ENCODE data around the gene PCK2. TPM values are rescaled to one million over a fixed set of nuclear protein-coding genes. Genes with fewer than 3 reads are reported as not detected.

Gene PCK2
- total and polyA plus RNA-seq, 2 of the 8 experiments (the other 6 are each of a cell fraction or from before 2014, with no cell fraction given): 81.9 to 115 TPM

DNA sequence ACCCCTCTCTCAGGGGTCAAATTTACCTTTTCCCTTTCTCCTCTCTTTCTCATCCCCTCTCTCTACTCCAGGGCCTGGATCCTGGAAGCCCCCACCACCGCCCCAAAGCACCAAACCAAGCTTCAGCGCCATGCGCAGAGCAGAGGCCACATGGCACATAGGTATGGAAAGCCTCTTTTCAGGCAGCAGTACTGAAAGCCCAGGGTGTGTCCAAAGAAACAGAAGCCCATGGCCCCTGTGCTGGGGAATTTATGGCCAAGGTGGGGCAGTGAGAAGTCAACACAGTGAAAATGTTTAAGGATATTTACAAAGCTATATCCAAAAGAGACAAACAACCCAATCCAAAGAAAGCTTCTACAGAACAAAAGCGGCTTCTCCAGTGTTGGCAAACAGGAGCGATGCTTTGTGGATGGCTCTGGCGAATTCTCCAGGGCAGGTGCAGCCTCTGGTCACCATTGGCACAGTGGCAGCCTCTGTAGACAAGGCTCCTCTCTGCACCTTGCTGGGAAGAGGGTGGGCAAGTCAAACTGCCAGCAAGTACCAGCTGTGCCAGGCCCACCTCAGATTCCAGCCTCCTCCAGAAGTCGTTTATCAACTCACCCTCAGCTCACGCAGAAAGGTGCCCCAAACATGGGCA lies 27.5 kb upstream of the PCK2 start:
- FAIRE-seq: no peak
- ChIA-PET POLR2A (ENCODE audit: partially characterized antibody) (interaction anchor here (1.0 to 27.2 kb wide), 5 partner anchors 10 to 33 kb away, joined by 3 to 626 read pairs (median 6); partner anchors contain the start of genes CARMIL3 and PCK2), CTCF (ENCODE audit: partially characterized antibody) (interaction anchor here (0.8 to 23.8 kb wide), 9 partner anchors 9 to 114 kb away, joined by 3 to 316 read pairs (median 3); partner anchors contain the start of gene PCK2)
- DNase-seq (ENCODE audit: low read depth in 1 of 2, low spot score in 2 of 2): no peak
- Histone ChIP-seq H3K36me3 (ENCODE audit: control insufficient read depth in 2 of 4, insufficient read depth in 4 of 4, low read length in 3 of 4) (no peaks in the 10 kb centered on the region), H4K20me1 (replicated peaks in 1 of 2; ENCODE audit: control insufficient read depth in 1 of 2, insufficient read depth in 2 of 2, low read length in 2 of 2) (no peaks in the 10 kb centered on the region), H3K4me1 (replicated peaks in 1 of 4; ENCODE audit: control insufficient read depth in 3 of 4, insufficient read depth in 4 of 4, low read length in 3 of 4) (no peaks in the 10 kb centered on the region), H2BK5ac (ENCODE audit: low read depth, low read length) (no peak overlapping the region), H2AK5ac (ENCODE audit: low read depth, low read length) (no peak overlapping the region), H3K4me2 (ENCODE audit: insufficient read depth in 1 of 2, low read depth in 2 of 2, low read length in 2 of 2) (no peak overlapping the region), H2BK15ac (ENCODE audit: low read length) (no peak overlapping the region), H3K4ac (replicated peaks; ENCODE audit: insufficient read length, low read depth, low read length) (no peak overlapping the region), H2BK120ac (replicated peaks; ENCODE audit: low read depth, low read length) (no peak overlapping the region), H3K9ac (replicated peaks in 1 of 4; ENCODE audit: extremely low read depth in 1 of 4, low read depth in 3 of 4, low read length in 3 of 4) (no peak overlapping the region), H3K56ac (replicated peaks; ENCODE audit: insufficient read length, low read depth, low read length) (no peak overlapping the region), H3K79me2 (ENCODE audit: control insufficient read depth in 1 of 2, insufficient read depth in 2 of 2, low read length in 2 of 2) (no peaks in the 10 kb centered on the region), H3K23me2 (ENCODE audit: low read depth, low read length) (no peaks in the 10 kb centered on the region), H3K27ac (ENCODE audit: low read depth, low read length) (no peak overlapping the region), H4K91ac (replicated peaks; ENCODE audit: insufficient read length, low read length) (no peak overlapping the region), H3K14ac (ENCODE audit: insufficient read length) (no peak overlapping the region), H2BK12ac (ENCODE audit: low read depth, low read length) (no peak overlapping the region), H3K4me3 (ENCODE audit: extremely low read depth in 1 of 4, insufficient read depth in 2 of 4, low read depth in 3 of 4, low read length in 4 of 4) (no peak overlapping the region), H3K9me3 (ENCODE audit: insufficient read depth in 2 of 2, low read depth in 1 of 2, low read length in 1 of 2) (no peaks in the 10 kb centered on the region), H2BK20ac (ENCODE audit: low read length) (no peak overlapping the region), H3K27me3 (replicated peaks in 1 of 4; ENCODE audit: control insufficient read depth in 3 of 4, extremely low read depth in 1 of 4, insufficient read depth in 3 of 4, low read length in 3 of 4) (no peaks in the 10 kb centered on the region; a peak in 1 of 7 replicates), H3K79me1 (ENCODE audit: low read depth, low read length) (no peaks in the 10 kb centered on the region), H3K23ac (ENCODE audit: insufficient read length) (no peak overlapping the region), H3K18ac (ENCODE audit: extremely low read depth, low read length) (no peak overlapping the region), H4K8ac (ENCODE audit: extremely low read depth, insufficient read depth, low read length) (no peak overlapping the region), H2AFZ (ENCODE audit: low read length) (no peak overlapping the region), H4K5ac (ENCODE audit: insufficient read length, low read depth, low read length) (no peak overlapping the region)
- 89% methylated on average over 8 of the region's 8 CpGs; no CpG with 5 or more reads in 1 of the 2 experiments for WGBS, 2 experiments (ENCODE audit: extremely low coverage in 1 of 2, insufficient coverage in 1 of 2, insufficient read length in 1 of 2, insufficient replicate concordance in 2 of 2, low coverage in 1 of 2, low lambda C conversion rate in 2 of 2, missing lambda C conversion rate in 1 of 2)
- TF ChIP-seq SRF (IDR thresholded peaks at IDR 0.05; ENCODE audit: low read depth, low read length) (no peak), CREB1 (IDR thresholded peaks at IDR 0.05) (no peak), CHD1 (IDR thresholded peaks at IDR 0.05; ENCODE audit: low read depth, low read length) (no peak), CEBPB (IDR thresholded peaks at IDR 0.05; ENCODE audit: low read depth, low read length) (no peak), FOSL1 (IDR thresholded peaks at IDR 0.05; ENCODE audit: insufficient read depth, low read depth, low read length) (no peak), RXRA (IDR thresholded peaks at IDR 0.05; ENCODE audit: insufficient read depth, low read depth, low read length) (no peak), EP300 (IDR thresholded peaks at IDR 0.05; ENCODE audit: borderline replicate concordance in 1 of 2, low read depth in 2 of 2, low read length in 2 of 2) (no peak), NANOG (IDR thresholded peaks at IDR 0.05; ENCODE audit: insufficient read depth, low read depth, low read length, poor library complexity, severe bottlenecking) (no peak), GTF2F1 (IDR thresholded peaks at IDR 0.05; ENCODE audit: borderline replicate concordance, low read depth, low read length) (no peak)
- TF ChIP-seq, protein P1, sequence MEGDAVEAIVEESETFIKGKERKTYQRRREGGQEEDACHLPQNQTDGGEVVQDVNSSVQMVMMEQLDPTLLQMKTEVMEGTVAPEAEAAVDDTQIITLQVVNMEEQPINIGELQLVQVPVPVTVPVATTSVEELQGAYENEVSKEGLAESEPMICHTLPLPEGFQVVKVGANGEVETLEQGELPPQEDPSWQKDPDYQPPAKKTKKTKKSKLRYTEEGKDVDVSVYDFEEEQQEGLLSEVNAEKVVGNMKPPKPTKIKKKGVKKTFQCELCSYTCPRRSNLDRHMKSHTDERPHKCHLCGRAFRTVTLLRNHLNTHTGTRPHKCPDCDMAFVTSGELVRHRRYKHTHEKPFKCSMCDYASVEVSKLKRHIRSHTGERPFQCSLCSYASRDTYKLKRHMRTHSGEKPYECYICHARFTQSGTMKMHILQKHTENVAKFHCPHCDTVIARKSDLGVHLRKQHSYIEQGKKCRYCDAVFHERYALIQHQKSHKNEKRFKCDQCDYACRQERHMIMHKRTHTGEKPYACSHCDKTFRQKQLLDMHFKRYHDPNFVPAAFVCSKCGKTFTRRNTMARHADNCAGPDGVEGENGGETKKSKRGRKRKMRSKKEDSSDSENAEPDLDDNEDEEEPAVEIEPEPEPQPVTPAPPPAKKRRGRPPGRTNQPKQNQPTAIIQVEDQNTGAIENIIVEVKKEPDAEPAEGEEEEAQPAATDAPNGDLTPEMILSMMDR (IDR thresholded peaks at IDR 0.05; ENCODE audit: control extremely low read depth in 1 of 3, insufficient read depth in 1 of 3, low read depth in 1 of 3, low read length in 3 of 3): no peak

Measured in H1 (cell line).